ENCODE results near the gene COL20A1.

- no peak for TF ChIP-seq CTCF (IDR thresholded peaks at IDR 0.05)
- TF ChIP-seq POLR2A (IDR thresholded peaks at IDR 0.05) = no peak
- TF ChIP-seq POLR2AphosphoS5 (IDR thresholded peaks at IDR 0.05) = no peak
These were observed 24.7 kb upstream of the COL20A1 start for GRCh38 chr20:63268256-63268655.

All from prostate gland (tissue), 2 donors.